A549 (cell line): ENCODE measurements around the gene SLC18A3. TPM values are rescaled to one million over a fixed set of nuclear protein-coding genes. Genes with fewer than 3 reads are reported as not detected.

Experiments
- ATAC-seq, 2 experiments: fragments of 200-7000 bp in 1 of 2; fragments of >200 bp in 1 of 2; cut with Nextera tagmentation in 1 of 2; cut with Tn5 transposase in 1 of 2; 3 replicates each; pipeline versions ENCODE4 v1.8.0 to v1.9.1; 2018 to 2020; ENCODE audit warnings: mild to moderate bottlenecking in 1 of 2, moderate library complexity in 1 of 2
- CTCF ChIA-PET: fragments of 300-600 bp; sonication (Branson Sonifier 250); formaldehyde crosslinking; extraction: SDS; loops from one replicate; lab custom pipeline; 2021; ENCODE audit warnings: antibody characterized with exemption, inconsistent platforms; lab: Yijun Ruan, JAX
- POLR2A ChIA-PET: fragments of 350-600 bp; formaldehyde crosslinking; extraction: SDS; loops from one replicate; lab custom pipeline; 2021; ENCODE audit warnings: antibody characterized with exemption, inconsistent platforms; lab: Yijun Ruan, JAX
- DNase-seq, 2 experiments: peaks; one replicate each; pipeline versions ENCODE4 v3.0.0 to v3.0.0-alpha.2; 2011 to 2016; ENCODE audit warnings: low read depth in 1 of 2, low spot score in 1 of 2
- FAIRE-seq: peaks from 2 replicates; lab custom pipeline; 2011; peaks lifted over from hg19 to GRCh38; lab: Jason Lieb, UNC
- H3K27ac ChIP-seq, 2 experiments: fragments of >200 bp; sonication (Bioruptor Twin); formaldehyde crosslinking; 3 replicates each; pipeline ENCODE4 v1.5.1; 2016 to 2017
- H3K4me1 ChIP-seq: fragments of >200 bp; sonication (Bioruptor Twin); formaldehyde crosslinking; 3 replicates; pipeline ENCODE4 v1.6.1; 2016
- H3K4me2 ChIP-seq: fragments of >200 bp; sonication (Bioruptor Twin); formaldehyde crosslinking; 3 replicates; pipeline ENCODE4 v1.6.1; 2016
- H3K4me3 ChIP-seq: fragments of >200 bp; sonication (Bioruptor Twin); formaldehyde crosslinking; 3 replicates; pipeline ENCODE4 v1.5.1; 2016
- H3K9me3 ChIP-seq: fragments of >200 bp; sonication (Bioruptor Twin); formaldehyde crosslinking; 3 replicates; pipeline ENCODE4 v1.6.1; 2016
- ATOH8 ChIP-seq: fragments of 250-450 bp; sonication (Bioruptor Pico); IDR thresholded peaks from 2 replicates; pipeline ENCODE4 v1.5.0; 2020; ENCODE audit warnings: low read depth, mild to moderate bottlenecking, moderate library complexity
- BHLHE40 ChIP-seq: IDR thresholded peaks from 2 replicates; pipeline ENCODE4 v1.6.1; 2012; ENCODE audit warnings: low read depth, low read length, inconsistent platforms
- CBX2 ChIP-seq: fragments of 200-600 bp; sonication (generic); IDR thresholded peaks from 2 replicates; pipeline ENCODE4 v1.6.1; 2016; ENCODE audit warnings: low read depth, mild to moderate bottlenecking, borderline replicate concordance
- CBX8 ChIP-seq: fragments of 200-600 bp; sonication (generic); IDR thresholded peaks from 2 replicates; pipeline ENCODE4 v1.6.1; 2016
- CEBPB ChIP-seq, 2 experiments: fragments of >200 bp in 1 of 2; sonication (Bioruptor Twin) in 1 of 2; formaldehyde crosslinking in 1 of 2; IDR thresholded peaks; 2 replicates each; pipeline ENCODE4 v1.6.1; 2012 to 2016
- CHD4 ChIP-seq: fragments of 200-600 bp; sonication (generic); IDR thresholded peaks from 2 replicates; pipeline ENCODE4 v1.6.1; 2016; ENCODE audit warnings: antibody characterized with exemption, mild to moderate bottlenecking, borderline replicate concordance
- CTCF ChIP-seq: fragments of >200 bp; sonication (Bioruptor Twin); formaldehyde crosslinking; IDR thresholded peaks from 3 replicates; pipeline ENCODE4 v1.5.1; 2016
- ELK1 ChIP-seq: fragments of 150-350 bp; IDR thresholded peaks from 2 replicates; pipeline ENCODE4 v1.6.1; 2014; ENCODE audit warnings: low read depth, mild to moderate bottlenecking, low read length
- FOSB ChIP-seq: fragments of 250-450 bp; sonication (Bioruptor Pico); IDR thresholded peaks from 2 replicates; pipeline ENCODE4 v1.5.0; 2020; ENCODE audit warnings: mild to moderate bottlenecking, moderate library complexity
- FOSL2 ChIP-seq, 2 experiments: fragments of 450-650 bp in 1 of 2; fragments of >200 bp in 1 of 2; sonication (Bioruptor Twin) in 1 of 2; formaldehyde crosslinking; IDR thresholded peaks; 2 replicates each; pipeline versions ENCODE4 v1.5.0 to v1.6.1; 2016 to 2020; ENCODE audit warnings: mild to moderate bottlenecking in 1 of 2, moderate library complexity in 1 of 2
- GATA3 ChIP-seq: IDR thresholded peaks from 2 replicates; pipeline ENCODE4 v1.6.1; 2012; ENCODE audit warnings: borderline replicate concordance
- HOXA7 ChIP-seq: fragments of 250-450 bp; sonication (Bioruptor Pico); IDR thresholded peaks from 2 replicates; pipeline ENCODE4 v1.5.0; 2020; ENCODE audit warnings: mild to moderate bottlenecking, moderate library complexity
- HOXB13 ChIP-seq: fragments of 250-450 bp; sonication (Bioruptor Pico); IDR thresholded peaks from 2 replicates; pipeline ENCODE4 v1.5.0; 2020; ENCODE audit warnings: low read depth, mild to moderate bottlenecking, moderate library complexity
- JUN ChIP-seq, 2 experiments: fragments of >200 bp; sonication (Bioruptor Twin); formaldehyde crosslinking; IDR thresholded peaks; 2 replicates in 1 of 2; 3 replicates in 1 of 2; pipeline ENCODE4 v1.6.1; 2016 to 2017
- JUNB ChIP-seq: fragments of >200 bp; sonication (Bioruptor Twin); formaldehyde crosslinking; IDR thresholded peaks from 2 replicates; pipeline ENCODE4 v1.6.1; 2016
- KDM1A ChIP-seq: fragments of 200-600 bp; sonication (generic); IDR thresholded peaks from 2 replicates; pipeline ENCODE4 v1.6.1; 2016; ENCODE audit warnings: low read depth, mild to moderate bottlenecking
- MAFK ChIP-seq: fragments of 450-650 bp; IDR thresholded peaks from 2 replicates; pipeline ENCODE4 v1.6.1; 2014; ENCODE audit not compliant: partially characterized antibody
- NPAS2 ChIP-seq: fragments of 250-450 bp; sonication (Bioruptor Pico); IDR thresholded peaks from 2 replicates; pipeline ENCODE4 v1.8.0; 2022; ENCODE audit warnings: mild to moderate bottlenecking, moderate library complexity, borderline replicate concordance
- PBX3 ChIP-seq: IDR thresholded peaks from 2 replicates; pipeline ENCODE4 v1.6.1; 2012
- POLR2A ChIP-seq: IDR thresholded peaks from 2 replicates; pipeline ENCODE4 v1.6.1; 2012; ENCODE audit warnings: mild to moderate bottlenecking, low read length
- RAD21 ChIP-seq, 2 experiments: fragments of >200 bp in 1 of 2; sonication (Bioruptor Twin) in 1 of 2; formaldehyde crosslinking in 1 of 2; IDR thresholded peaks in 1 of 2; conservative IDR thresholded peaks in 1 of 2; 2 replicates in 1 of 2; 3 replicates in 1 of 2; pipeline ENCODE4 v1.6.1; 2012 to 2018; ENCODE audit warnings: inconsistent platforms in 1 of 2
- RFX5 ChIP-seq: fragments of 450-650 bp; IDR thresholded peaks from 2 replicates; pipeline ENCODE4 v1.7.1; 2014; ENCODE audit warnings: antibody characterized with exemption, mild to moderate bottlenecking, moderate library complexity
- SMC3 ChIP-seq: fragments of >200 bp; sonication (Bioruptor Twin); formaldehyde crosslinking; IDR thresholded peaks from 3 replicates; pipeline ENCODE4 v1.6.1; 2018; ENCODE audit warnings: inconsistent platforms
- SREBF2 ChIP-seq: fragments of 450-650 bp; IDR thresholded peaks from 2 replicates; pipeline ENCODE4 v1.6.1; 2014; ENCODE audit warnings: mild to moderate bottlenecking, moderate library complexity
- TFCP2L1 ChIP-seq: fragments of 250-450 bp; sonication (Bioruptor Pico); IDR thresholded peaks from 2 replicates; pipeline ENCODE4 v1.5.0; 2021; ENCODE audit warnings: mild to moderate bottlenecking
- TP53 ChIP-seq: fragments of 250-450 bp; sonication (Bioruptor Pico); IDR thresholded peaks from 2 replicates; pipeline ENCODE4 v1.5.0; 2021; ENCODE audit warnings: mild to moderate bottlenecking, moderate library complexity
- ZFP36 ChIP-seq: fragments of 450-650 bp; IDR thresholded peaks from 2 replicates; pipeline ENCODE4 v1.6.1; 2014; ENCODE audit warnings: borderline replicate concordance; ENCODE audit not compliant: partially characterized antibody
- WGBS: methylation state at CpG from one replicate; pipeline ENCODE4 v1.1.6; 2017; ENCODE audit errors: missing lambda C conversion rate; 5-methylcytosine and 5-hydroxymethylcytosine counted together
- polyA plus RNA-seq, 4 experiments: library from polyadenylated mRNA; depleted of rRNA in 3 of 4; stranded (reverse); fragments of >200 nt; fragmentation: RNase III in 1 of 4; extraction: RNeasy Plus Mini Kit Qiagen cat#74134 plus additional on column Dnase treatment in 1 of 4; gene quantifications; 2 replicates in 3 of 4; 3 replicates in 1 of 4; pipeline ENCODE4 v1.2.3, GENCODE V29; 2011 to 2017
- TF ChIP-seq, protein P1 (sequence below): fragments of >200 bp; sonication (Bioruptor Twin); formaldehyde crosslinking; IDR thresholded peaks from 2 replicates; pipeline ENCODE4 v1.6.1; 2016
- TF ChIP-seq, protein P2 (sequence below): fragments of 450-650 bp; IDR thresholded peaks from 2 replicates; pipeline ENCODE4 v1.6.1; 2014; ENCODE audit warnings: antibody characterized with exemption

SLC18A3 gene
- polyA plus RNA-seq, 2 of the 4 experiments (the other 2 are of a cell fraction) = not detected

DNA sequence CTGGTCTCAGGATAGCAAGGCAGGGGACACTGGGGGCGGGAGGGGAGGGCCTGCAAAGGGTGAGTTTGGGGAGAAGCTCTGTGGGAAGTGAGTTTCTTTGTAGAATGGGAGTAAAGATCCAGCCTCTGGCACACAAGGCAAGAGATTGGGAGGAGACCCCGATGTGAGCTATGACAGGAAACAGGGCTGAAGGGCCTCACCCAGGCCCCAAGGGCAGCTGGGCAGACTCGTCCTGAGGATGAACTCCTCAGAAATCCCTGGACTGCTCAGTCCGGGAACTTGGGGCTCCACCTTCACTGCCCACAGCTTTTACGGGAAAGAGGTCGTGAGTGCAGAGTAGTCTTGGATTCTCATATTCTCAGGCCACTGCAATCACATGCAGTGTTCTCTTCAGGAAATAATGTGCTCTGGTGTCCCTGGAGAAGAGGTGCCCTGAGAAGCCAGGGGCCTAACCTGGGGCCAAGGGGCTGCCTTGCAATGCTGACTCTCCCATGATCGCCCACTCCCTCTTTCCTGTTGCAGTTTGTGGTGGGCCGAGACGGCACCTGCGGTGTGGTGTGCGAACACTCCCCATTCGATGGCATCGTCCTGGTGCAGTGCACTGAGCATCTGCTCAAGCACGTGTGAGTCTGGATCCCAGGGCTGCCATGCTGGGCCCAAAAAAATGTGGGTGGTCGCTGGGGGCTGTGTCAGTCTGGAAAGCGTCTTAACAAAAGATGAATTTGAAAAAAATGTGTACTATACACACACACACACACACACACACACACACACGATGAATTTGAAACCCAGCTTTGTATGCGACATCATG lies 38.1 kb downstream of the SLC18A3 start:
- CTCF ChIA-PET = no interaction called here
- no peak for ATAC-seq
- H3K4me1 ChIP-seq = no peaks in the 10 kb centered on the region
- no peak for TF ChIP-seq SMC3
- no peak for TF ChIP-seq TFCP2L1
- TF ChIP-seq SREBF2 = no peak
- TF ChIP-seq CEBPB (IDR thresholded peaks at IDR 0.05) = no peak
- TF ChIP-seq, protein P1, sequence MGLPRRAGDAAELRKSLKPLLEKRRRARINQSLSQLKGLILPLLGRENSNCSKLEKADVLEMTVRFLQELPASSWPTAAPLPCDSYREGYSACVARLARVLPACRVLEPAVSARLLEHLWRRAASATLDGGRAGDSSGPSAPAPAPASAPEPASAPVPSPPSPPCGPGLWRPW = no peak
- TF ChIP-seq JUNB = no peak
- TF ChIP-seq ZFP36 = no peak
- no peak for TF ChIP-seq FOSL2 (IDR thresholded peaks at IDR 0.05)
- no peak for TF ChIP-seq FOSL2 (CRISPR knock-in tag; IDR thresholded peaks at IDR 0.05)
- TF ChIP-seq ELK1 = no peak
- no peak for TF ChIP-seq TP53 (CRISPR knock-in tag)
- no peak for TF ChIP-seq FOSB
- no peak for TF ChIP-seq CHD4
- no peak for TF ChIP-seq BHLHE40
- no peak for TF ChIP-seq HOXB13 (CRISPR knock-in tag)
- no peak for TF ChIP-seq RFX5
- TF ChIP-seq CBX2 = no peak
- no peak for TF ChIP-seq JUN (IDR thresholded peaks at IDR 0.05)
- TF ChIP-seq POLR2A = no peak
- TF ChIP-seq, all 56 proteins: peak for 0
- no peak overlapping the region for H3K4me3 ChIP-seq
- DNase-seq = no peak
- no peak overlapping the region for H3K27ac ChIP-seq
- whole genome bisulfite sequencing = 49% methylated on average over 17 of the region's 18 CpGs
- no peak for FAIRE-seq
- H3K9me3 ChIP-seq = no peaks in the 10 kb centered on the region
- H3K4me2 ChIP-seq = no peak overlapping the region
- POLR2A ChIA-PET = no interaction called here

DNA sequence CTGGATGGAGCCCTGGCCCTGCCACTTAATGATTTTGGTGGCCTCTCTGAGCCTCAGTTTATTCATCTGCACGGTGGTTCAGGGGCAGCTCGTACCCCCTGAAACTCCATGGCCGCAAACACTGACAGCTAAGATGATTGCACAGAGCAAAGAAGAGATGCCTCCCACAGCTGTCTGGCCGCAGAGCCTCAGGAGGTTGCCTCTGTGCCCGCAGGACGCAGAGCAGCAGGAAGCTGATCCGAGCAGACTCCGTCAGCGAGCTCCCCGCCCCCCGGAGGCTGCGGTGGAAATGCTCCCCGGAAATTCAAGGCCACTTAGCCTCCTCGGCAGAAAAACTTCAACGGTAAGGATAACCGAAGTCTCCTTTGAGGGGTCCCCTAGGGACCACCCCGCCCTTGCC lies 39.2 kb downstream of the SLC18A3 start:
- no peak overlapping the region for H3K4me2 ChIP-seq
- DNase-seq (no peak), FAIRE-seq (no peak), ATAC-seq (no peak)
- H3K9me3 ChIP-seq = no peaks in the 10 kb centered on the region
- no peak overlapping the region for H3K27ac ChIP-seq
- ChIA-PET CTCF (interaction anchor here (1.3 kb wide), 1 partner anchor 576 kb away, joined by 4 read pairs; no protein-coding TSS in a partner anchor), POLR2A (no interaction called here)
- H3K4me1 ChIP-seq = no peaks in the 10 kb centered on the region
- WGBS = 23% methylated on average over 17 of the region's 17 CpGs
- H3K4me3 ChIP-seq = no peak overlapping the region
- no peak for TF ChIP-seq ATOH8 (CRISPR knock-in tag)
- TF ChIP-seq, protein P2, sequence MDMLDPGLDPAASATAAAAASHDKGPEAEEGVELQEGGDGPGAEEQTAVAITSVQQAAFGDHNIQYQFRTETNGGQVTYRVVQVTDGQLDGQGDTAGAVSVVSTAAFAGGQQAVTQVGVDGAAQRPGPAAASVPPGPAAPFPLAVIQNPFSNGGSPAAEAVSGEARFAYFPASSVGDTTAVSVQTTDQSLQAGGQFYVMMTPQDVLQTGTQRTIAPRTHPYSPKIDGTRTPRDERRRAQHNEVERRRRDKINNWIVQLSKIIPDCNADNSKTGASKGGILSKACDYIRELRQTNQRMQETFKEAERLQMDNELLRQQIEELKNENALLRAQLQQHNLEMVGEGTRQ = no peak
- no peak for TF ChIP-seq RAD21 (conservative IDR thresholded peaks at IDR 0.05 in 1 of 2, IDR thresholded peaks at IDR 0.05 in 1 of 2)
- TF ChIP-seq KDM1A = no peak
- TF ChIP-seq PBX3 = no peak
- no peak for TF ChIP-seq SREBF2
- TF ChIP-seq GATA3 = no peak
- no peak for TF ChIP-seq HOXA7 (CRISPR knock-in tag)
- TF ChIP-seq NPAS2 (CRISPR knock-in tag) = no peak
- TF ChIP-seq MAFK = no peak
- no peak for TF ChIP-seq CBX8
- TF ChIP-seq POLR2A = no peak
- TF ChIP-seq CHD4 = no peak
- TF ChIP-seq CTCF = no peak
